Trophoblast cell (in vitro differentiated cells and primary cell): ENCODE data around the gene PHLDB3.

ENCODE experiments used
- DNase-seq, 2 donors: peaks; one replicate each; pipeline ENCODE4 v3.0.0-alpha.2; 2016
- H2AFZ ChIP-seq: 2 replicates; pipeline ENCODE4 v1.6.1; 2013; ENCODE audit warnings: low read length, moderate library complexity, mild to moderate bottlenecking; ENCODE audit not compliant: insufficient read depth, poor library complexity
- H2AK5ac ChIP-seq: 2 replicates; pipeline ENCODE4 v1.6.1; 2013; ENCODE audit warnings: mild to moderate bottlenecking, low read length
- H2BK120ac ChIP-seq: 2 replicates; pipeline ENCODE4 v1.6.1; 2013; ENCODE audit warnings: low read length, mild to moderate bottlenecking, moderate library complexity; ENCODE audit not compliant: insufficient read depth, poor library complexity
- H2BK12ac ChIP-seq: 2 replicates; pipeline ENCODE4 v1.6.1; 2013; ENCODE audit warnings: mild to moderate bottlenecking, low read length, moderate library complexity
- H2BK5ac ChIP-seq: 2 replicates; pipeline ENCODE4 v1.6.1; 2013; ENCODE audit warnings: low read length, low read depth, moderate library complexity, mild to moderate bottlenecking; ENCODE audit not compliant: poor library complexity
- H3K14ac ChIP-seq: 2 replicates; pipeline ENCODE4 v1.6.1; 2013; ENCODE audit warnings: mild to moderate bottlenecking, low read length
- H3K18ac ChIP-seq: 2 replicates; pipeline ENCODE4 v1.6.1; 2013; ENCODE audit warnings: mild to moderate bottlenecking, low read length
- H3K23ac ChIP-seq: 2 replicates; pipeline ENCODE4 v1.6.1; 2013; ENCODE audit warnings: low read length
- H3K27ac ChIP-seq: 2 replicates; pipeline ENCODE4 v1.5.1; 2013; ENCODE audit warnings: low read depth, mild to moderate bottlenecking, inconsistent platforms, low read length, moderate library complexity
- H3K27me3 ChIP-seq: 2 replicates; pipeline ENCODE4 v1.6.1; 2013; ENCODE audit warnings: inconsistent platforms, mild to moderate bottlenecking, low read length, moderate library complexity; ENCODE audit not compliant: insufficient read depth
- H3K36me3 ChIP-seq, 2 experiments: 1 replicate in 1 of 2; 2 replicates in 1 of 2; pipeline ENCODE4 v1.6.1; 2013; ENCODE audit warnings: low read length in 2 of 2, mild to moderate bottlenecking in 2 of 2, moderate library complexity in 1 of 2; ENCODE audit not compliant: insufficient read depth in 2 of 2, control insufficient read depth in 1 of 2
- H3K4ac ChIP-seq: 2 replicates; pipeline ENCODE4 v1.6.1; 2013; ENCODE audit warnings: low read depth, mild to moderate bottlenecking, low read length, moderate library complexity
- H3K4me1 ChIP-seq, 2 experiments: 1 replicate in 1 of 2; 2 replicates in 1 of 2; pipeline ENCODE4 v1.6.1; 2013; ENCODE audit warnings: low read length in 2 of 2, mild to moderate bottlenecking in 2 of 2, moderate library complexity in 1 of 2; ENCODE audit not compliant: insufficient read depth in 2 of 2, control insufficient read depth in 1 of 2
- H3K4me2 ChIP-seq: 2 replicates; pipeline ENCODE4 v1.6.1; 2013; ENCODE audit warnings: inconsistent platforms, mild to moderate bottlenecking, low read length, moderate library complexity
- H3K4me3 ChIP-seq: 2 replicates; pipeline ENCODE4 v1.5.1; 2013; ENCODE audit warnings: mild to moderate bottlenecking, low read depth, low read length, inconsistent platforms
- H3K79me1 ChIP-seq: one replicate; pipeline ENCODE4 v1.6.1; 2013; ENCODE audit warnings: low read length
- H3K79me2 ChIP-seq: 2 replicates; pipeline ENCODE4 v1.6.1; 2013; ENCODE audit warnings: low read length, mild to moderate bottlenecking; ENCODE audit not compliant: control insufficient read depth, insufficient read depth, poor library complexity
- H3K9ac ChIP-seq: 2 replicates; pipeline ENCODE4 v1.6.1; 2013; ENCODE audit warnings: mild to moderate bottlenecking, low read length
- H3K9me3 ChIP-seq: 2 replicates; pipeline ENCODE4 v1.6.1; 2013; ENCODE audit warnings: low read depth, mild to moderate bottlenecking, control low read depth, inconsistent platforms, low read length; ENCODE audit not compliant: insufficient read depth
- H4K12ac ChIP-seq: 2 replicates; pipeline ENCODE4 v1.6.1; 2013; ENCODE audit warnings: low read depth, mild to moderate bottlenecking, low read length, moderate library complexity
- H4K8ac ChIP-seq: 2 replicates; pipeline ENCODE4 v1.6.1; 2013; ENCODE audit warnings: low read depth, mild to moderate bottlenecking, low read length, moderate library complexity
- H4K91ac ChIP-seq: one replicate; pipeline ENCODE4 v1.6.1; 2013; ENCODE audit warnings: low read depth, mild to moderate bottlenecking, low read length, moderate library complexity
- WGBS: extraction: QIAGEN DNeasy Blood & Tissue Kit; methylation state at CpG from one replicate; pipeline ENCODE4 v1.1.7; 2013; ENCODE audit warnings: missing lambda C conversion rate; ENCODE audit not compliant: insufficient read length, insufficient coverage; ENCODE audit errors: extremely low coverage; 5-methylcytosine and 5-hydroxymethylcytosine counted together

PHLDB3 gene

GRCh38 chr19:43502419-43502976 lies 2.0 kb downstream of the PHLDB3 start:
- Histone ChIP-seq H2BK12ac (no peak overlapping the region), H3K79me2 (peaks cover 5% of the 10 kb centered on the region), H3K27me3 (no peaks in the 10 kb centered on the region), H3K27ac (no peak overlapping the region), H3K9ac (no peak overlapping the region), H2AFZ (no peak overlapping the region), H3K36me3 (peaks cover 5 to 11% of the 10 kb centered on the region in 2 experiments), H2BK120ac (no peak overlapping the region), H3K4me1 (peaks cover 10% of the 10 kb centered on the region in 2 experiments), H3K4me2 (no peak overlapping the region), H4K91ac (no peak overlapping the region), H4K12ac (no peak overlapping the region), H3K9me3 (no peaks in the 10 kb centered on the region), H4K8ac (no peak overlapping the region), H3K79me1 (peaks cover 12% of the 10 kb centered on the region), H2AK5ac (no peak overlapping the region), H3K4me3 (no peak overlapping the region), H3K23ac (no peak overlapping the region), H3K4ac (no peak overlapping the region), H3K14ac (no peak overlapping the region), H3K18ac (no peak overlapping the region), H2BK5ac (no peak overlapping the region)
- no peak for DNase-seq
- WGBS, result no CpG with 5 or more reads among the region's 23 CpGs

GRCh38 chr19:43501661-43502418 lies 2.7 kb downstream of the PHLDB3 start:
- peak overlapping the region; percentile 25 for H3K18ac ChIP-seq
- no CpG with 5 or more reads among the region's 43 CpGs for WGBS
- DNase-seq, result no peak

GRCh38 chr19:43499042-43499441 lies 5.5 kb downstream of the PHLDB3 start:
- Histone ChIP-seq H2AK5ac (no peak overlapping the region), H3K18ac (no peak overlapping the region), H3K27me3 (no peaks in the 10 kb centered on the region), H3K36me3 (peaks cover 26 to 29% of the 10 kb centered on the region in 2 experiments), H3K9ac (no peak overlapping the region), H3K4me3 (no peak overlapping the region), H2BK5ac (no peak overlapping the region), H4K12ac (no peak overlapping the region), H3K79me1 (peaks cover 7% of the 10 kb centered on the region), H3K79me2 (peaks cover 5% of the 10 kb centered on the region), H4K8ac (no peak overlapping the region), H3K9me3 (peaks cover 3% of the 10 kb centered on the region), H3K27ac (no peak overlapping the region), H3K14ac (no peak overlapping the region), H3K23ac (no peak overlapping the region), H2AFZ (no peak overlapping the region), H3K4me2 (no peak overlapping the region), H3K4ac (no peak overlapping the region), H2BK120ac (no peak overlapping the region), H2BK12ac (no peak overlapping the region), H3K4me1 (peaks cover 9 to 10% of the 10 kb centered on the region in 2 experiments), H4K91ac (no peak overlapping the region)
- WGBS, result no CpG with 5 or more reads among the region's 3 CpGs
- DNase-seq, result no peak

More at GRCh38 chr19:43501661-43502418, 2.7 kb downstream of the PHLDB3 start:
- peaks cover 12% of the 10 kb centered on the region for H3K79me1 ChIP-seq
- H3K23ac ChIP-seq, result no peak overlapping the region
- H3K79me2 ChIP-seq, result peaks cover 5% of the 10 kb centered on the region
- H3K27ac ChIP-seq, result no peak overlapping the region
- H2BK5ac ChIP-seq, result no peak overlapping the region
- no peak overlapping the region for H2AFZ ChIP-seq
- no peak overlapping the region for H2BK120ac ChIP-seq
- no peaks in the 10 kb centered on the region for H3K27me3 ChIP-seq
- H2AK5ac ChIP-seq, result no peak overlapping the region
- no peak overlapping the region for H2BK12ac ChIP-seq
- no peaks in the 10 kb centered on the region for H3K9me3 ChIP-seq
- H3K14ac ChIP-seq, result no peak overlapping the region
- no peak overlapping the region for H3K4me2 ChIP-seq
- H3K36me3 ChIP-seq, result peaks cover 11 to 18% of the 10 kb centered on the region in 2 experiments
- peaks cover 10% of the 10 kb centered on the region in 2 experiments for H3K4me1 ChIP-seq
- H4K12ac ChIP-seq, result no peak overlapping the region
- no peak overlapping the region for H4K8ac ChIP-seq
- H4K91ac ChIP-seq, result no peak overlapping the region
- no peak overlapping the region for H3K4ac ChIP-seq
- no peak overlapping the region for H3K9ac ChIP-seq
- H3K4me3 ChIP-seq, result no peak overlapping the region

- H3K4me2 ChIP-seq, result no peak overlapping the region
- no peak overlapping the region for H2BK120ac ChIP-seq
- no peak overlapping the region for H4K91ac ChIP-seq
- H3K23ac ChIP-seq, result no peak overlapping the region
- no peaks in the 10 kb centered on the region for H3K27me3 ChIP-seq
- H4K12ac ChIP-seq, result no peak overlapping the region
- H3K27ac ChIP-seq, result no peak overlapping the region
- peaks cover 26 to 29% of the 10 kb centered on the region in 2 experiments for H3K36me3 ChIP-seq
- no peak overlapping the region for H3K9ac ChIP-seq
- H3K4ac ChIP-seq, result no peak overlapping the region
- no peak overlapping the region for H2AK5ac ChIP-seq
- peaks cover 2% of the 10 kb centered on the region for H3K79me1 ChIP-seq
- no peak overlapping the region for H4K8ac ChIP-seq
- H2AFZ ChIP-seq, result no peak overlapping the region
- no peak overlapping the region for H3K4me3 ChIP-seq
- H3K14ac ChIP-seq, result no peak overlapping the region
- H3K79me2 ChIP-seq, result peaks cover 2% of the 10 kb centered on the region
- H3K4me1 ChIP-seq, result peaks cover 9 to 10% of the 10 kb centered on the region in 2 experiments
- no peak overlapping the region for H2BK5ac ChIP-seq
- H2BK12ac ChIP-seq, result no peak overlapping the region
- no CpG with 5 or more reads among the region's 5 CpGs for WGBS
- peaks cover 3% of the 10 kb centered on the region for H3K9me3 ChIP-seq
- no peak overlapping the region for H3K18ac ChIP-seq
- DNase-seq, result no peak
Measured at GRCh38 chr19:43498233-43498842, 6.2 kb downstream of the PHLDB3 start.
